Adrenal gland (tissue), 12 donors: ENCODE data around the gene LEFTY1. TPM values are rescaled to one million over a fixed set of nuclear protein-coding genes. Genes with fewer than 3 reads are reported as not detected.

Source experiments
- DNase-seq, 7 donors: peaks; one replicate each; pipeline ENCODE4 v3.0.0-alpha.2; 2019 to 2020
- H3K27ac ChIP-seq, 5 donors: fragments of 200-600 bp; sonication (generic) in 4 of 5; 1 replicate in 3 of 5; 2 replicates in 2 of 5; pipeline versions ENCODE4 v1.5.1 to v1.8.0; 2016 to 2020; ENCODE audit warnings: mild to moderate bottlenecking in 1 of 5
- H3K27me3 ChIP-seq: fragments of 200-600 bp; 2 replicates; pipeline ENCODE4 v1.8.0; 2021
- H3K36me3 ChIP-seq, 2 donors: fragments of 200-600 bp; replicated peaks in 1 of 2; 1 replicate in 1 of 2; 2 replicates in 1 of 2; pipeline versions ENCODE4 v1.5.1 to v1.8.0; 2018 to 2022
- H3K4me1 ChIP-seq, 2 donors: fragments of 200-600 bp; replicated peaks in 1 of 2; 1 replicate in 1 of 2; 2 replicates in 1 of 2; pipeline versions ENCODE4 v1.5.1 to v1.8.0; 2018 to 2021
- H3K4me3 ChIP-seq, 4 donors: fragments of 200-600 bp; sonication (generic) in 3 of 4; one replicate each; pipeline ENCODE4 v1.5.1; 2016 to 2018
- H3K9me3 ChIP-seq, 3 donors: fragments of 200-600 bp; sonication (generic) in 1 of 3; replicated peaks in 1 of 3; 1 replicate in 2 of 3; 2 replicates in 1 of 3; pipeline versions ENCODE4 v1.5.1 to v1.8.0; 2016 to 2021
- CTCF ChIP-seq, 6 experiments: fragments of 450-650 bp in 4 of 6; fragments of 200-600 bp in 2 of 6; sonication (generic) in 1 of 6; IDR thresholded peaks; 1 replicate in 5 of 6; 2 replicates in 1 of 6; pipeline versions ENCODE4 v1.5.1 to v1.8.0; 2016 to 2021; ENCODE audit warnings: antibody characterized with exemption in 6 of 6, mild to moderate bottlenecking in 2 of 6, moderate library complexity in 1 of 6
- POLR2A ChIP-seq, 2 donors: fragments of 450-650 bp; IDR thresholded peaks; one replicate each; pipeline ENCODE4 v1.6.1; 2017; ENCODE audit warnings: antibody characterized with exemption in 2 of 2, mild to moderate bottlenecking in 2 of 2, moderate library complexity in 1 of 2
- WGBS, 4 donors: extraction: QIAGEN DNeasy Blood & Tissue Kit in 2 of 4; methylation state at CpG; one replicate each; pipeline versions ENCODE4 v1.1.5 to v1.1.7; 2013 to 2017; 5-methylcytosine and 5-hydroxymethylcytosine counted together
- intact Hi-C, 2 donors: fragments of 100-400 bp; cut with DNase I; formaldehyde crosslinking; loops; one replicate each; pipeline versions ENCODE4 v1.14.1 to v1.15.0; 2022 to 2023
- polyA plus RNA-seq, 3 donors: library from polyadenylated mRNA; stranded (reverse); fragments of 200-250 nt in 2 of 3; fragments of 350-450 nt in 1 of 3; fragmentation: Illumina TruSeq in 1 of 3; extraction: RNeasy Lipid Tissue Mini Kit (QIAGEN cat#74804) in 1 of 3; gene quantifications; one replicate each; pipeline ENCODE4 v1.2.3, GENCODE V29; 2013 to 2014
- total RNA-seq, 9 donors: library from RNA; depleted of rRNA in 4 of 9; stranded (reverse); fragments of >200 nt in 4 of 9; fragments of 120-200 nt in 1 of 9; fragmentation: NEBNext Ultra II Directional in 1 of 9; extraction: Animal tissue kit (Norgen Biotek cat#: 25700) in 1 of 9; gene quantifications; one replicate each; pipeline versions ENCODE4 v1.1.0 to v1.2.4, GENCODE V29; 2013 to 2023
- donor health status: healthy with polysubstance abuse.
- donor health status: Bipolar disorder and iron deficiency.
- donor health status: DM: yes; HTN: yes; CAD: no.
- donor health status: DM: no; HTN: no; CAD: no.
- donor health status: DM: no; HTN: no; CAD: no.
- donor health status: DM: yes; HTN: yes; CAD: no.

The LEFTY1 gene
- total and polyA plus RNA-seq, 12 donors: 0.15 to 1.5 (median 0.55) TPM; not detected in 5

GRCh38 chr1:225860107-225860506 lies 28.8 kb downstream of the LEFTY1 start:
- Histone ChIP-seq H3K27ac (no peak overlapping the region), H3K36me3 (peaks cover 0 to 56% of the 10 kb centered on the region in 2 donors), H3K4me1 (no peaks in the 10 kb centered on the region), H3K9me3 (no peaks in the 10 kb centered on the region), H3K4me3 (no peak overlapping the region), H3K27me3 (no peaks in the 10 kb centered on the region)
- no peak for DNase-seq
- no peak for TF ChIP-seq POLR2A (IDR thresholded peaks at IDR 0.05)
- TF ChIP-seq CTCF (IDR thresholded peaks at IDR 0.05): no peak
- intact Hi-C loops: no loop called here
- whole genome bisulfite sequencing, 4 donors: 80 to 97% (median 86%) methylated on average over 5 of the region's 5 CpGs

- intact Hi-C loops: no loop called here
- TF ChIP-seq CTCF (IDR thresholded peaks at IDR 0.05): no peak
- TF ChIP-seq POLR2A (IDR thresholded peaks at IDR 0.05): no peak
- H3K4me3 ChIP-seq: no peak overlapping the region
- no peak overlapping the region for H3K27ac ChIP-seq
- WGBS, 4 donors: 94 to 100% (median 97%) methylated on average over 3 to 5 of the region's 5 CpGs
- H3K9me3 ChIP-seq: no peaks in the 10 kb centered on the region
- no peak for DNase-seq
- H3K27me3 ChIP-seq: no peaks in the 10 kb centered on the region
- H3K36me3 ChIP-seq: peaks cover 0 to 52% of the 10 kb centered on the region in 2 donors
- H3K4me1 ChIP-seq: no peaks in the 10 kb centered on the region
Measured at GRCh38 chr1:225859151-225859550, 29.8 kb downstream of the LEFTY1 start.

GRCh38 chr1:225857256-225857655 lies 31.7 kb downstream of the LEFTY1 start:
- H3K4me3 ChIP-seq: no peak overlapping the region
- H3K4me1 ChIP-seq: no peaks in the 10 kb centered on the region
- no peaks in the 10 kb centered on the region for H3K9me3 ChIP-seq
- WGBS, 4 donors: 67 to 72% (median 69%) methylated on average over 6 to 7 of the region's 7 CpGs
- peaks cover 0 to 50% of the 10 kb centered on the region in 2 donors for H3K36me3 ChIP-seq
- no peak for TF ChIP-seq POLR2A (IDR thresholded peaks at IDR 0.05)
- no peak for TF ChIP-seq CTCF (IDR thresholded peaks at IDR 0.05)
- DNase-seq: no peak
- no peak overlapping the region for H3K27ac ChIP-seq
- no peaks in the 10 kb centered on the region for H3K27me3 ChIP-seq
- intact Hi-C loops: no loop called here

- Histone ChIP-seq H3K36me3 (peaks cover 0 to 36% of the 10 kb centered on the region in 2 donors), H3K27me3 (no peaks in the 10 kb centered on the region), H3K4me3 (no peak overlapping the region), H3K27ac (no peak overlapping the region), H3K9me3 (no peaks in the 10 kb centered on the region), H3K4me1 (peaks cover 0 to 4% of the 10 kb centered on the region in 2 donors)
- no peak for DNase-seq
- TF ChIP-seq POLR2A (IDR thresholded peaks at IDR 0.05) (no peak), CTCF (IDR thresholded peaks at IDR 0.05) (peak in 2 of 6 experiments; percentile 10 to 16)
- 74 to 90% (median 79%) methylated on average over 10 of the region's 10 CpGs for WGBS, 4 donors
- intact Hi-C loops: no loop called here
Measured at GRCh38 chr1:225855503-225856300, 33.2 kb downstream of the LEFTY1 start.
